HG03103 (cell line): ENCODE measurements around the gene PAPPA.

ENCODE experiments used
- ATAC-seq: cut with Tn5 transposase; IDR thresholded peaks from one replicate; pipeline ENCODE4 v1.9.1; 2021; ENCODE audit warnings: low read depth; ENCODE audit not compliant: unreplicated experiment

The PAPPA gene

DNA sequence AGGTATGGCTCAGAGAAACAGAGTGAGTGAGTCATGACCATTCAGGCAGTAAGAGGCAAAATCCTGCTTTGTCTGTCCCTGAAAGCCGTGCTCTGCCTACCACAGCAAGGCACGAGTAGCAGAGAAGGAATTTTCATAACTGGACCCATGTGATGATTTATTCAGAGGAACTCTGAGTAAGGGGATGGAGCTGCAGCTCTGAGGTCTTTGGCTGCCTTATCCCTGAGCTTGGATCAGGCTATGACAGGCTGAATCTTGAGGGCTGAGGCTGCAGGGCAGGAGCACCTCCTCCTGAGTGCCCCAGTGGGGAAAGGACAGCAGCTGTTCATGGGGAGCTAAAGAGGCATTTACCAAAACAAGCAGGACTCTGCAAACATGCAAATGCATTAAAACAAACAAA is 183.4 kb downstream of the PAPPA start:
- ATAC-seq, result no peak

DNA sequence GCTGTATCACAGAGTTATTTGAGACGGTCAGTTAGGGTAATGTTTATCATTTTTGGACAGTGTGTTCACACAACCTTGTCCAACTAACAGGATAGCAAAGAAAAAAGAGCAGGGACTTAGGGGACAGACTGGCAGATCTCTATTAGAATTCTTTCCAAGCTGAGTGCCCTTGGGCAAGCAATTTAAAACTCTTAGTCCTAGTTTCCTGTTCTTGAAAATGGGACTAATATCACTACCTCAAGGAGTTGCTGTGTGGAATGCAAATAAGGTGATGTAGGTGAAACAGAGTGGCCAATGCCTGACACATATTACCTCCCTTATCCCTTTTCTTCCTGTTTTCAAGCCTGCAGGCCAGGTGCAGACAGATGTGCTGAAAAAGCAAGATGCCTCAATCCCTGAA is 186.7 kb downstream of the PAPPA start:
- no peak for ATAC-seq

GRCh38 chr9:116342061-116342460 is 188.5 kb downstream of the PAPPA start:
- no peak for ATAC-seq

DNA sequence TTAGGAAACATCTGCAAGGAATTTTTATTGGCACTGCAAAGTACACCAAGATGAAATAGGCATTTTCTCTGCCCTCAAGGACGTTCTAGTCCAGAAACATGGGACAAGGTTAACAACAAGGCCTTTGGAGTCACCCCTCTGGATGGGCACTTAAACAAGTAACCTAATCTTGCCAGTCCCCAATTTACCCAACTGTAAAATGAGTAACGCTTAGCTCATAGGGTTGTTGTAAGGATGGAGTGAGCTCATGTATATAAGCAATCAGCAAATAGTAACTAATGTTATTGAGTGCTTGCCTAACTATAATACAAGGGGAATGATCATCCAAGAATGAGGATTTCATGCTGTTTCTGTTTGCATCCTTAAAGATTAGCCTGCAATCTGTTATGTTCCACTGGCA is 189.3 kb downstream of the PAPPA start:
- ATAC-seq, result no peak

DNA sequence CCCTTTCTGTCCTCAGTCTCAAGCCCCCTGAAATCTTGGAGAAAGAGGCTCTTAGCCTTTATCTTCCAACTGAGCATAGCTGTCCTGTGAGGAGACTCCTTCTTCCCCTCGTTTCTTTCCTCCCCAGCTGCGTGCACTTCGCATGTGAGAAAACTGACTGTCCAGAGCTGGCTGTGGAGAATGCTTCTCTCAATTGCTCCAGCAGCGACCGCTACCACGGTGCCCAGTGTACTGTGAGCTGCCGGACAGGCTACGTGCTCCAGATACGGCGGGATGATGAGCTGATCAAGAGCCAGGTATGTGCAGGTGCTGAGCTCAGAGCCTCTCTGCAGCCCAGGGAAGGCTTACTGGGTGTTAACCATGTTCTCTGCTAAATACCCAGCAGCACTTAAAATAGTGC is 190.8 kb downstream of the PAPPA start:
- no peak for ATAC-seq

DNA sequence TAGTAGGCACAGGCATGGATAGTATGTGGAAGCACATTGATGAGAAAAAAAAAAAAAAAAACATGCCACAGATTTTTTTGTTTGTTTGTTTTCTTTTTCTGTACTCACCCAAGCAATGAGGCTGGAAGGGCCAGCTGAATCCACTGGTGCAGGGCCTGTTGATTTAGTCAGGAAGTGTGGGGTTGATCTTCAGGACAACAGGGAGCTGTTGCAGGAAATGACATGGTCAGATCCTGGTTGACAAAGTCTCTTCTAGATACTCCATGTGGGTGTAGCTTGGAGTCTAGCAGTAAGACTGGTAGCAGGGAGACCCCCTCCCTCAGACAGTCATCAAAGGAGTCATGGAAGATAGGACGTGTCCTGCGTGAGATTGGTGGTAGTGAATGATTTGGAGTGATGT is 191.8 kb downstream of the PAPPA start:
- no peak for ATAC-seq

DNA sequence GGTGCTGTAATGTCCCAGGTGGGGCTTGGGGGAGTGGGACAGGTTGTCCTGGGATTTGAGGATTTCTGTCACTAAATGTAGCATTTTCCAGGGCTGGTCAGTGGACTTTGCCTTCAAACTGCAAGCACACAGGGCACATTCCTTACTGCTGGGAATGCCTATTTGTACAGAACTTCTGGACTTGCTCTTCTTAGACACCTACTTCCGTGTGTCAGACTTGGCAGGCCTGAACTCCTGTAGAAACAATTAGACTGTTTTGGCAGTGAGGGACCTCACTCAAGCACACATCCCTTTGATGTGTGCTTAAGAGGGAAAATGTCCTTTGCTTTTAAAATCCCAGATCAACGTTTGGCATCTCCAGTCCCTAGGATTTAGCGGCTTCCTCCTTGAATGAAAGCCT is 192.2 kb downstream of the PAPPA start:
- no peak for ATAC-seq

DNA sequence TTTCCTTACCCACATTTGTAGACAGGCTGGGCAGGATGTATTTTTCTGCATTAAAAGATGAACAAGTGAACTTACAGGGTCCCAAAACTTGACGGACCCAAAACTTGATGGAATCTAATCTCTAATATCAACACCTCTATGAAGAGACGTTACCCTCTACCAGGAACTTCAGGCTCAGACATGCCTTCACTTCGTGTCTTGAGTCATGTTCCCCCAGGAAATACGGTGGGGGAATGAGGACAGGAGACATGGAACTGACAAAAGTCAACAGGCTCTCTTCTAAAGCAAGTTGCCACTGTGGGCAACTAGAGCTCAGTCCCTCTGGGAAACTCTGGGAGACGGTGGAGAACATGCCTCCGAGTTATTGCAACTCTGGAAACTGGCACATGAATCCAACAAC is 196.1 kb downstream of the PAPPA start:
- ATAC-seq, result no peak

GRCh38 chr9:116350213-116350612 is 196.6 kb downstream of the PAPPA start:
- no peak for ATAC-seq

- no peak for ATAC-seq
These were observed 199.4 kb downstream of the PAPPA start for GRCh38 chr9:116352958-116353357.

GRCh38 chr9:116355153-116355921 is 201.7 kb downstream of the PAPPA start:
- ATAC-seq, result no peak

GRCh38 chr9:116358251-116358650 is 204.7 kb downstream of the PAPPA start:
- no peak for ATAC-seq

- ATAC-seq, result no peak
These were observed 206.4 kb downstream of the PAPPA start for GRCh38 chr9:116360016-116360415.

- no peak for ATAC-seq
These were observed 207.4 kb downstream of the PAPPA start for GRCh38 chr9:116360989-116361388.

- ATAC-seq, result no peak
These were observed 208.0 kb downstream of the PAPPA start for GRCh38 chr9:116361547-116361946.

DNA sequence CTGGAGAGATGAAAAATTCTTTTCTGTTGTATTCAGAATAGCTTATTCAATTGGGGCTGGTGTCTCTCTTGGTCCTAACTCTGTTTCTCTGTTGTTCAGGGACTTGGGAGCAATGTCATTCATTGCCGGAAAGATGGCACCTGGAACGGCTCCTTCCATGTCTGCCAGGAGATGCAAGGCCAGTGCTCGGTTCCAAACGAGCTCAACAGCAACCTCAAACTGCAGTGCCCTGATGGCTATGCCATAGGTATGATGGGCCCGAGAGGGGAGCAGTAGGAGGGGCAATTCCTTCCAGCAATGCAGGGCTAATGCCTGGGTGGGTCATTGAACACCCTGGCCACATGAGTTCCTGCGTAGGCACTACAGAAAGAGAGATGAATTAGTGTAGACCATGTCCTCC is 208.9 kb downstream of the PAPPA start:
- no peak for ATAC-seq

- ATAC-seq, result no peak
These were observed 211.5 kb downstream of the PAPPA start for GRCh38 chr9:116365056-116365471.

- no peak for ATAC-seq
These were observed 212.7 kb downstream of the PAPPA start for GRCh38 chr9:116366241-116366640.

- ATAC-seq, result no peak
These were observed 215.1 kb downstream of the PAPPA start for GRCh38 chr9:116368680-116369079.

GRCh38 chr9:116369706-116370105 is 216.1 kb downstream of the PAPPA start:
- no peak for ATAC-seq

- ATAC-seq, result no peak
These were observed 217.0 kb downstream of the PAPPA start for GRCh38 chr9:116370556-116370955.

DNA sequence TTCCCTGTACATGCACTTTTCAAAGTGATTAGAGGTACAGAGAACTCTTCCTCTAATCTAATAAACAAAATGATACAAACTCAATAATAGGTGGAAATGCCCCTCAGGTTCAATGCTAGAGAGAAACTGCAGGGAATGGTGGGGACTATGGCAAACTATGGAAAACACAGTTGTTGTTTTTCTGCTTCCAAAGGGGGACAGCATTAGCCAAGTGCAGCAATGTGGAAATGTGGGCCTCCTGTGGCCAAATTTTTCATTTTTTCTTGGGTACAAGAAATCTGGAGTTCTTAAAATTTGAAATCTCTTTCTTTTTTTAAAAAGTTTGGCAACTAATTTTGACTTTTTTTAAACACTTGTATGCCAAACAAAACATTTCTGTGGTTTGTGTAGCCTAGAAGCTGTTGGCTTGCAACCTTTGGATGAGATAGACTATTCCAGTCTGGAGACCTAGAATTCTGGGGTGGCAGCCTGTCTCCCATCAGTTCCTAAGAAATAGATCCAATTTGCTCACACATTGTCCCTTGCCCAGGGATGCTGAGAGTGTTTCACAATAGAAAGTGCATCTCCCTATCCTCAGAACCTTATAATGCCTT is 218.6 kb downstream of the PAPPA start:
- ATAC-seq, result no peak
